ENCODE results near the gene ZDHHC14. TPM values are rescaled to one million over a fixed set of nuclear protein-coding genes. Genes with fewer than 3 reads are reported as not detected.

ZDHHC14 gene
- total and polyA plus RNA-seq, 2 experiments from 2014 or later, result 3.0 to 7.4 TPM

- TF ChIP-seq POLR2AphosphoS5 (IDR thresholded peaks at IDR 0.05; ENCODE audit: low read depth), result no peak
- no peak for TF ChIP-seq CREB1 (CRISPR knock-in tag; IDR thresholded peaks at IDR 0.05; ENCODE audit: low read depth)
- TF ChIP-seq REST (IDR thresholded peaks at IDR 0.05; ENCODE audit: unreplicated experiment), result no peak
- no peak for TF ChIP-seq ZNF114 (CRISPR knock-in tag; IDR thresholded peaks at IDR 0.05)
- no peak for TF ChIP-seq ETS1 (IDR thresholded peaks at IDR 0.05)
Measured at GRCh38 chr6:157627195-157627966, 246.4 kb downstream of the ZDHHC14 start (continued).

GRCh38 chr6:157628463-157628862 lies 247.5 kb downstream of the ZDHHC14 start:
- H3K36me3 ChIP-seq (ENCODE audit: insufficient read depth), result no peaks in the 10 kb centered on the region
- H3F3A ChIP-seq (replicated peaks; ENCODE audit: low read depth), result 0 out of 2 replicates have a peak, but pooled peaks cover 3% of the 10 kb centered on the region
- H3K79me2 ChIP-seq (replicated peaks; ENCODE audit: insufficient read depth), result no peaks in the 10 kb centered on the region
- H3K4me1 Mint-ChIP-seq, result peaks cover 32% of the 10 kb centered on the region
- no peak overlapping the region for H3K4me3 ChIP-seq
- H3K27me3 ChIP-seq (ENCODE audit: insufficient read depth), result no peaks in the 10 kb centered on the region
- ATAC-seq, result peak; percentile 57; the same call in 2 of the 3 replicates
- H3K4me1 ChIP-seq (ENCODE audit: insufficient read depth), result peaks cover 14% of the 10 kb centered on the region
- no peak overlapping the region for H2AFZ ChIP-seq
- DNase-seq (ENCODE audit: low spot score), result no peak
- H3K27ac ChIP-seq (ENCODE audit: low read depth), result no peak overlapping the region
- H3K9me2 ChIP-seq (ENCODE audit: insufficient read depth), result 0 out of 2 replicates have a peak, but pooled peaks cover 4% of the 10 kb centered on the region
- TF ChIP-seq CTCF (conservative IDR thresholded peaks at IDR 0.05; ENCODE audit: low read depth in 2 of 2) (no peak), NANOG (IDR thresholded peaks at IDR 0.05; ENCODE audit: borderline replicate concordance) (no peak), ZNF114 (CRISPR knock-in tag; IDR thresholded peaks at IDR 0.05) (no peak), CREB1 (CRISPR knock-in tag; IDR thresholded peaks at IDR 0.05; ENCODE audit: low read depth) (no peak), POLR2AphosphoS5 (IDR thresholded peaks at IDR 0.05; ENCODE audit: low read depth) (no peak), ETS1 (IDR thresholded peaks at IDR 0.05) (no peak), ZNF462 (CRISPR knock-in tag; IDR thresholded peaks at IDR 0.05) (no peak)
- H4K20me1 ChIP-seq (replicated peaks; ENCODE audit: insufficient read depth), result no peaks in the 10 kb centered on the region
- H3K4me2 ChIP-seq, result no peak overlapping the region
- H3K9me3 Mint-ChIP-seq, result no peaks in the 10 kb centered on the region; the same call in 2 of the 3 replicates
- no peak overlapping the region for H3K4me3 Mint-ChIP-seq
- peaks cover 4% of the 10 kb centered on the region for H3K27me3 Mint-ChIP-seq (ENCODE audit: insufficient read depth, low read depth, poor library complexity)
- H3K36me3 Mint-ChIP-seq (ENCODE audit: low read depth), result no peaks in the 10 kb centered on the region
- no peak overlapping the region for H3K27ac Mint-ChIP-seq
